NCI-H1048 (cell line): ENCODE measurements around the gene IRX2.

Source experiments
- DNase-seq: peaks from one replicate; lab custom pipeline; 2025; lab: John Stamatoyannopoulos, UW

IRX2 gene

GRCh38 chr5:2740051-2740875 is 11.2 kb downstream of the IRX2 start:
- DNase-seq, result no peak

- no peak for DNase-seq
These were observed 12.0 kb downstream of the IRX2 start for GRCh38 chr5:2739360-2740050.

- DNase-seq, result no peak
These were observed 12.6 kb downstream of the IRX2 start for GRCh38 chr5:2738700-2739359.

- no peak for DNase-seq
These were observed 13.2 kb downstream of the IRX2 start for GRCh38 chr5:2738156-2738699.

- DNase-seq, result no peak
These were observed 14.0 kb downstream of the IRX2 start for GRCh38 chr5:2737273-2738155.

- DNase-seq, result no peak
These were observed 14.6 kb downstream of the IRX2 start for GRCh38 chr5:2736872-2737271.

- no peak for DNase-seq
These were observed 15.5 kb downstream of the IRX2 start for GRCh38 chr5:2735996-2736395.

- no peak for DNase-seq
These were observed 18.6 kb downstream of the IRX2 start for GRCh38 chr5:2732850-2733249.

GRCh38 chr5:2732004-2732403 is 19.5 kb downstream of the IRX2 start:
- DNase-seq, result no peak

- no peak for DNase-seq
These were observed 22.3 kb downstream of the IRX2 start for GRCh38 chr5:2729189-2729588.

- no peak for DNase-seq
These were observed 23.9 kb downstream of the IRX2 start for GRCh38 chr5:2727550-2727949.

GRCh38 chr5:2725980-2726765 is 25.3 kb downstream of the IRX2 start:
- DNase-seq, result no peak

- no peak for DNase-seq
These were observed 26.6 kb downstream of the IRX2 start for GRCh38 chr5:2724831-2725230.

GRCh38 chr5:2724031-2724581 is 27.4 kb downstream of the IRX2 start:
- no peak for DNase-seq

GRCh38 chr5:2722901-2723300 is 28.6 kb downstream of the IRX2 start:
- no peak for DNase-seq

GRCh38 chr5:2721385-2722138 is 29.9 kb downstream of the IRX2 start:
- no peak for DNase-seq

GRCh38 chr5:2719332-2719731 is 32.1 kb downstream of the IRX2 start:
- DNase-seq, result no peak

GRCh38 chr5:2718115-2718514 is 33.4 kb downstream of the IRX2 start:
- DNase-seq, result no peak

- DNase-seq, result no peak
These were observed 35.6 kb downstream of the IRX2 start for GRCh38 chr5:2715856-2716255.

GRCh38 chr5:2714805-2715204 is 36.7 kb downstream of the IRX2 start:
- no peak for DNase-seq
